Uterus (tissue), 2 donors: ENCODE measurements around the gene CHPF.

ENCODE experiments used
- CTCF ChIP-seq, 4 experiments: fragments of 200-600 bp in 2 of 4; fragments of 450-650 bp in 2 of 4; sonication (generic) in 2 of 4; IDR thresholded peaks; one replicate each; pipeline ENCODE4 v1.5.1; 2016 to 2019; ENCODE audit warnings: antibody characterized with exemption in 4 of 4, mild to moderate bottlenecking in 2 of 4, moderate library complexity in 1 of 4
- POLR2A ChIP-seq, 2 donors: fragments of 450-650 bp; IDR thresholded peaks; one replicate each; pipeline ENCODE4 v1.6.1; 2016; ENCODE audit warnings: antibody characterized with exemption in 2 of 2, mild to moderate bottlenecking in 1 of 2, moderate library complexity in 1 of 2

- TF ChIP-seq CTCF (IDR thresholded peaks at IDR 0.05) (no peak), POLR2A (IDR thresholded peaks at IDR 0.05) (no peak)
These were observed 35.4 kb upstream of the CHPF start for GRCh38 chr2:219578811-219579613.
